OCI-LY3 (cell line): ENCODE measurements around the gene BTBD2.

ENCODE experiments used
- EZH2phosphoT487 ChIP-seq: fragments of 200-600 bp; shearing (Covaris generic); IDR thresholded peaks from 2 replicates; pipeline ENCODE4 v1.6.1; 2018; ENCODE audit warnings: antibody characterized with exemption, mixed run types, low read depth
- TF ChIP-seq, protein P1 (sequence below): fragments of 200-600, 300-600 bp; sonication (generic); IDR thresholded peaks from 2 replicates; pipeline ENCODE4 v1.5.1; 2014; ENCODE audit warnings: antibody characterized with exemption, low read length, low read depth

- TF ChIP-seq, protein P1, sequence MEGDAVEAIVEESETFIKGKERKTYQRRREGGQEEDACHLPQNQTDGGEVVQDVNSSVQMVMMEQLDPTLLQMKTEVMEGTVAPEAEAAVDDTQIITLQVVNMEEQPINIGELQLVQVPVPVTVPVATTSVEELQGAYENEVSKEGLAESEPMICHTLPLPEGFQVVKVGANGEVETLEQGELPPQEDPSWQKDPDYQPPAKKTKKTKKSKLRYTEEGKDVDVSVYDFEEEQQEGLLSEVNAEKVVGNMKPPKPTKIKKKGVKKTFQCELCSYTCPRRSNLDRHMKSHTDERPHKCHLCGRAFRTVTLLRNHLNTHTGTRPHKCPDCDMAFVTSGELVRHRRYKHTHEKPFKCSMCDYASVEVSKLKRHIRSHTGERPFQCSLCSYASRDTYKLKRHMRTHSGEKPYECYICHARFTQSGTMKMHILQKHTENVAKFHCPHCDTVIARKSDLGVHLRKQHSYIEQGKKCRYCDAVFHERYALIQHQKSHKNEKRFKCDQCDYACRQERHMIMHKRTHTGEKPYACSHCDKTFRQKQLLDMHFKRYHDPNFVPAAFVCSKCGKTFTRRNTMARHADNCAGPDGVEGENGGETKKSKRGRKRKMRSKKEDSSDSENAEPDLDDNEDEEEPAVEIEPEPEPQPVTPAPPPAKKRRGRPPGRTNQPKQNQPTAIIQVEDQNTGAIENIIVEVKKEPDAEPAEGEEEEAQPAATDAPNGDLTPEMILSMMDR = no peak
- no peak for TF ChIP-seq EZH2phosphoT487
These were observed 11.8 kb upstream of the BTBD2 start for GRCh38 chr19:2027361-2027760.
